GM21717 (cell line): ENCODE results near the gene HSPG2.
A peak's percentile ranks its signal among the peaks of the same experiment; 100 is the strongest.
"Not testable (repeated sequence)": the region's sequence is repeated elsewhere in the genome, so short reads cannot be mapped to it uniquely, and the experiment has no call there.

Experiments used
- ATAC-seq: cut with Tn5 transposase; IDR thresholded peaks from one replicate; pipeline ENCODE4 v1.9.1; 2021; ENCODE audit warnings: mild to moderate bottlenecking, moderate library complexity; ENCODE audit not compliant: unreplicated experiment

HSPG2 gene

GRCh38 chr1:21937034-21937371 lies at the start of gene HSPG2:
Gene HSPG2 (minus strand): TSS chr1:21937310. CDS start chr1:21937217, 93 bp downstream.
- ATAC-seq: no peak

- not testable (repeated sequence) for ATAC-seq
These were observed 49.3 kb upstream of the HSPG2 start for GRCh38 chr1:21986386-21986785.

- not testable (repeated sequence) for ATAC-seq
These were observed 48.8 kb upstream of the HSPG2 start for GRCh38 chr1:21985893-21986292.

DNA sequence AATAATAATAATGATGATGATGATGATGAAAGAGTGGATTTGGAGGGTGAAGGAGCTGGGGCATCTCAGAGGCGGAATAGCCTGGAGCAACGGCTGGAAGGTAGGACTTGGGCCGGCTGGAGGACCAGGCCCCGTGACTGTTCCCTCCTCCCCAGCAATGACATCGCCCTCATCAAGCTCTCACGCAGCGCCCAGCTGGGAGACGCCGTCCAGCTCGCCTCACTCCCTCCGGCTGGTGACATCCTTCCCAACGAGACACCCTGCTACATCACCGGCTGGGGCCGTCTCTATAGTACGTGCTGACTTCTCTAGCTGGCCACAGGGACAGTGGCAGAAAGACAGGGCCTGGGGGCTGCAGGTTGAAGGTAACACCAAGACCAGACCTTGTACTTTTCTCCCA lies 46.4 kb upstream of the HSPG2 start:
- not testable (repeated sequence) for ATAC-seq

GRCh38 chr1:21982122-21982521 lies 45.0 kb upstream of the HSPG2 start:
- ATAC-seq: not testable (repeated sequence)

DNA sequence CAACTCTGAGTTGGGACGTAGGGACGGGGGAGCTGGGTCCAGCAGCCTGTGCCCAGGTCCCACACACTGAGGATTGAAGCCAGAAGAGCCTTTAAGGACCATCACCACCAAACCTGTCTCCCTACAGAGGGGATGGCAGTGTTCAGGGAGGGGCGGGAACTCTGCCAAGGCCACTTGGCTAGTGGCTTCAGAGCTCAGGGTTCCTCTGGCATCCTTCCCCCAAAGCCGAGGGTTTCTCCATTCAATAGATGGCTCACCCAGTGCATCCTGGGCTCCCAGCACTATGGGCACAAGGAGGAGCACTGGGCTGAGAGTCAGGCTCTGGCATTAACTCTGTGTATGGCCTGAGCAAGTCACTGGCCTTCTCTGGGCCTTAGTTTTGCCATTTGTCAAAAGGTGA lies 44.1 kb upstream of the HSPG2 start:
- not testable (repeated sequence) for ATAC-seq

GRCh38 chr1:21980515-21981220 lies 43.6 kb upstream of the HSPG2 start:
- not testable (repeated sequence) for ATAC-seq

DNA sequence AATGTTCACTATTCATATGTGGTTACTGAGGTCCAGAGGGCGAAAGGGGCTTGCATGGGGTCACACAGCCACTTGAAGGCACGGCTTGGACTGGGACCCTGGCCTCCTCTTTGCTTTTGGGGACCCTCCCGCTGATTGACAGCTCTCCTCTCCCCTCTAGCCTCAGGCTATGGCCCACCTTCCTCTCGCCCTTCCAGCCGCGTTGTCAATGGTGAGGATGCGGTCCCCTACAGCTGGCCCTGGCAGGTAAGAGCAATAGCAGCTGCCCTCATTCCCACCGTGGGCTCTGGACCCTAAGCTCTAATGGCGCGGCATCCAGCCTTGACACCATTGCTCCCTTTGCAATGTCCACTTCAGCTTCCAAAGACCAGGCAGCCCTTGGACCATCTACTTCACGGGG lies 41.1 kb upstream of the HSPG2 start:
- ATAC-seq: not testable (repeated sequence)

DNA sequence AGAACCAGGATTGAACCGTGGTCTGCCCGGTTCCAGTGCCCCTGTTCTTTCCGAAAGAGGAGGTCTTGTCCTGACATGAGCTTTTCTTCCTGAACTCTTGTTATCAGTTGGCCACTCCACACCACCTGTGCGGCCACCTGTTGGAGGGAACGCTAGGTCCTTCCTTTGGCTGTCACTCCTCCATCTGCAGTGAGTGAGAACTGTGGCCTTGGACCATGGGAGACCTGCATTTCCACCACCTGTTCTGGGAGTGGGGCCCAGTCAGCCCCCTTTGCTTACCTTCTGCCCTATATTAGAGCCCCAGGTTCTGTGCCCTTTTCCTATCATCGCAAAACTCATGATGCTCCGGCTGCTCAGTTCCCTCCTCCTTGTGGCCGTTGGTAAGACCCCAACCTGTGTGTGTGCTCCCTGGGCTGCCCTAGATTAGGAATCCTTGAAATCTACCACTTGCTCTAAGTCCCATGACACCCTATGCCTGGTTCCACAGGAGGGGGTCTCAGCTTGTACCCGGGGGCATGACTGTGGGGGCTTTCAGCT lies 39.7 kb upstream of the HSPG2 start, which contains the start of gene CELA3B:
TSS of gene CELA3B (plus strand) at position 320 of the 537 bp plus-strand sequence. CDS start at position 338, 18 bp downstream.
- ATAC-seq: not testable (repeated sequence)

- not testable (repeated sequence) for ATAC-seq
These were observed 38.2 kb upstream of the HSPG2 start for GRCh38 chr1:21975296-21975695.

GRCh38 chr1:21974699-21975098 lies 37.6 kb upstream of the HSPG2 start:
- not testable (repeated sequence) for ATAC-seq

- ATAC-seq: not testable (repeated sequence)
These were observed 36.8 kb upstream of the HSPG2 start for GRCh38 chr1:21973948-21974347.

GRCh38 chr1:21972973-21973441 lies 35.9 kb upstream of the HSPG2 start:
- not testable (repeated sequence) for ATAC-seq

GRCh38 chr1:21970523-21970922 lies 33.4 kb upstream of the HSPG2 start:
- not testable (repeated sequence) for ATAC-seq

DNA sequence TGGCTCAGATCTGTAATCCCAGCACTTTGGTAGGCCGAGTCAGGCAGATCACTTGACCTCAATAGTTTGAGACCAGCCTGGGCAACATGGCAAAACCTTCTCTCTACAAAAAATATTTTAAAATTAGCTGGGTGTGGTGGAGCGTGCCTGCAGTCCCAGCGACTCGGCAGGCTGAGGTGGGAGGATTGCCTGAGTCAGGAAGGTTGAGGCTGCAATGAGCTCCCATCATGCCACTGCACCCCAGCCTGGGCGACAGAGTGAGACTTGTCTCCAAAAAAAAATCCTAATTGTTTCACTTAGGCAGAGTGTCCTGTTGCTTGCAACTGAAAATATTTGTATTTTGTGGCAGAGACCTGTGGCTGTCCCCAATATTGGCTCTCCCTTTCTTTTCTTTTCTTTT lies 32.0 kb upstream of the HSPG2 start:
- not testable (repeated sequence) for ATAC-seq

DNA sequence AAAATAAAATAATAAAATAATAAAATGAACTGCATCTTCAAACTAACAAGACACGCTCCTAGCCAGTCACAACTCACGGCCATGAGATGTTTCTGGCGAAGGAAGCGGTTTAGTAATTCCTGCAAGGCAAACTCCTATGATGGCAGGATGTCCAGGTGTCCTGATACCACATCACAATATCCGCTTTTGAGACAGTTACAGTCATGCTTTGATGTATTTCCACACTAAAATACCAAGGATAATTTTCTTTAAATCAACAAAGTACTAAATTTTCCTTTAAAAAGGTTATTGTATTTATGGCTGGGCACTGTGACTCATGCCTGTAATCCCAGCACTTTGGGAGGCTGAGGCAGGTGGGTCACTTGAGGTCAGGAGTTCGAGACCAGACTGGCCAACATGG lies 30.1 kb upstream of the HSPG2 start:
- ATAC-seq: not testable (repeated sequence)

- no peak for ATAC-seq
These were observed 29.3 kb upstream of the HSPG2 start for GRCh38 chr1:21966247-21967000.

- peak; percentile 73 for ATAC-seq
These were observed 26.5 kb upstream of the HSPG2 start for GRCh38 chr1:21963477-21964217.

DNA sequence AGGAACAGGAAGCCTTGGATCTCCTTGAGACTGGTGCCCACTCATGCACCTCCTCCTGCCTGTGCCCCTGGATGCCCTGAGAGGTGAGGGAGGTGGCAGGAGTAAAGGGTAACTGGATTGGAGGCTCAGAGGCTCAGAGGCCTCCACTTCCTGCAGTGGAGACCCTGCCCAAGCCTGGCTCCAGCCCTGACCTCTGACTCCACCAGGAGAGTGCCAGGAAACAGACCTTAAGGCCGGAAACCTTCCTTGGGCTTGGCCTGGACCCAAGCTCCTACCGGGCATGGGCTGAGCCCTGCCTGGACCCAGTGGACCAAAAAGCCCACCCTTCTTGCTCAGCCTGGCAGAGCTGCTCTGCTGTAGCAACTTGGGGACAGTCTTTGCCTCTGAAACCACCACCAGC lies 24.7 kb upstream of the HSPG2 start:
- ATAC-seq: no peak

DNA sequence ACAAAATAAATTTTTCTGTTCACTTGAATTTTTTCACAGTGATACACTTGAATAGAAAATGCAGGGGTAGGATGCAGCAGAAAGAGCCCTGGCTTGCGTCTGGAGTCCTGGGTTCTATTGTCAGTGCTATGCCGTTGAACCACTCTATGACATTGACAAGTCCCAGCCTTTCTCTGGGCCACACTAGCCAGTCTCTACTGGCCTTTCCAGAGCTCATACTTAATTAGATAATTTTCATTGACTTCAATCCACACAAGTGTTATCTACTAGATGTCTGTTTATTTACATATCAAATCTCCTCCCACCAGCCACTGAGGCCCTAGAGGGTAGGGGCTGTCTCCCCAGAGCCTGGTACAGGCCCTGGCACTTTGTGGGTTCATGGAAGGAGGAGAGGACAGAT lies 24.2 kb upstream of the HSPG2 start:
- no peak for ATAC-seq
